RWPE2 (cell line): ENCODE results near the gene SEC24D.

Experiments
- ATAC-seq: fragments of 200-7000 bp; cut with Tn5 transposase; 3 replicates; pipeline ENCODE4 v1.9.1; 2021; ENCODE audit warnings: low read depth
- DNase-seq: peaks from one replicate; pipeline ENCODE4 v3.0.0-alpha.2; 2020; ENCODE audit warnings: low spot score
- H3K27ac ChIP-seq: fragments of 450-650 bp; 2 replicates; pipeline ENCODE4 v1.5.1; 2017; ENCODE audit warnings: mild to moderate bottlenecking; ENCODE audit not compliant: poor library complexity, severe bottlenecking
- H3K27me3 ChIP-seq: fragments of 250-450 bp; sonication (Bioruptor Pico); 2 replicates; pipeline ENCODE4 v1.5.1; 2021; ENCODE audit warnings: mild to moderate bottlenecking, moderate library complexity; ENCODE audit not compliant: insufficient read depth, poor library complexity, severe bottlenecking
- H3K36me3 ChIP-seq: fragments of 250-450 bp; sonication (Bioruptor Pico); 2 replicates; pipeline ENCODE4 v1.5.1; 2020; ENCODE audit warnings: low read depth, mild to moderate bottlenecking, moderate library complexity
- H3K4me1 ChIP-seq: fragments of 250-450 bp; sonication (Bioruptor Pico); 2 replicates; pipeline ENCODE4 v1.5.1; 2021; ENCODE audit warnings: mild to moderate bottlenecking, moderate library complexity; ENCODE audit not compliant: insufficient read depth, poor library complexity, severe bottlenecking
- H3K4me3 ChIP-seq: fragments of 250-450 bp; sonication (Bioruptor Pico); 2 replicates; pipeline ENCODE4 v1.5.1; 2021; ENCODE audit warnings: mild to moderate bottlenecking, moderate library complexity; ENCODE audit not compliant: severe bottlenecking
- H3K9me3 ChIP-seq: fragments of 250-450 bp; sonication (Bioruptor Pico); 2 replicates; pipeline ENCODE4 v1.5.1; 2021; ENCODE audit warnings: mild to moderate bottlenecking, moderate library complexity; ENCODE audit not compliant: severe bottlenecking
- CTCF ChIP-seq: fragments of 450-650 bp; IDR thresholded peaks from one replicate; pipeline ENCODE4 v1.5.1; 2017; ENCODE audit warnings: mild to moderate bottlenecking, moderate library complexity; ENCODE audit not compliant: poor library complexity, severe bottlenecking

Gene SEC24D

GRCh38 chr4:118723369-118723768, 112.6 kb downstream of the SEC24D start:
- Histone ChIP-seq H3K36me3 (peaks cover 48% of the 10 kb centered on the region), H3K27me3 (no peaks in the 10 kb centered on the region), H3K27ac (no peak overlapping the region), H3K4me3 (no peak overlapping the region), H3K4me1 (peaks cover 10% of the 10 kb centered on the region), H3K9me3 (no peaks in the 10 kb centered on the region)
- no peak for TF ChIP-seq CTCF
- no peak for DNase-seq
- no peak for ATAC-seq

GRCh38 chr4:118721752-118722151, 114.2 kb downstream of the SEC24D start:
- peaks cover 31% of the 10 kb centered on the region for H3K36me3 ChIP-seq

GRCh38 chr4:118718511-118719170, 117.3 kb downstream of the SEC24D start:
- Histone ChIP-seq H3K27ac (peak overlapping the region; percentile 66), H3K36me3 (peaks cover 10% of the 10 kb centered on the region), H3K4me1 (peaks cover 13% of the 10 kb centered on the region), H3K9me3 (no peaks in the 10 kb centered on the region), H3K27me3 (no peaks in the 10 kb centered on the region), H3K4me3 (no peak overlapping the region)
- DNase-seq (no peak), ATAC-seq (peak; percentile 86)
- no peak for TF ChIP-seq CTCF

More at GRCh38 chr4:118721752-118722151, 114.2 kb downstream of the SEC24D start:
- no peak overlapping the region for H3K27ac ChIP-seq
- no peak for DNase-seq
- H3K4me3 ChIP-seq: no peak overlapping the region
- TF ChIP-seq CTCF: no peak
- ATAC-seq: no peak
- peaks cover 13% of the 10 kb centered on the region for H3K4me1 ChIP-seq
- no peaks in the 10 kb centered on the region for H3K27me3 ChIP-seq
- H3K9me3 ChIP-seq: no peaks in the 10 kb centered on the region

DNA sequence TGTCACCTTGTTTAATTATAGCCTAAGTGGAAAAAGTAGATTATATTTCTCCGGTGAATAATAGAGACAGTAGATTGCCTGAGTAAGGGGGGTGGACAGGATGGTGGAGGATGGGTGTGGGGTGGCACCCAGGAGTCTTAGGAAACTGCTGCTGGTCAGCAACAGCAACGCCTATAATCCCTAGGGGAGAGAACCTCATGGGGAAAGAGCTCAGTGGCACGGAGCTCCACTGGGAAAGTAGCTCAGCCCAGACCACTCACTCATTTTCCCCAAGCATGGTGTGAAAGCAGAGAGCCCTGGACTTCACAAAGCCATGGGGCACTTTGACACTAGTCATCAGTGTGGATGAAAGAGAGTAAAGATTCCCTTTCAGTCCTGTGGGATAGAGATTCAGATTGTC, 119.6 kb downstream of the SEC24D start:
- no peak for TF ChIP-seq CTCF
- peaks cover 13% of the 10 kb centered on the region for H3K4me1 ChIP-seq
- H3K4me3 ChIP-seq: no peak overlapping the region
- ATAC-seq: no peak
- no peaks in the 10 kb centered on the region for H3K27me3 ChIP-seq
- DNase-seq: no peak
- H3K9me3 ChIP-seq: no peaks in the 10 kb centered on the region
- 0 out of 2 replicates have a peak, but pooled peaks cover 4% of the 10 kb centered on the region for H3K36me3 ChIP-seq
- no peak overlapping the region for H3K27ac ChIP-seq

DNA sequence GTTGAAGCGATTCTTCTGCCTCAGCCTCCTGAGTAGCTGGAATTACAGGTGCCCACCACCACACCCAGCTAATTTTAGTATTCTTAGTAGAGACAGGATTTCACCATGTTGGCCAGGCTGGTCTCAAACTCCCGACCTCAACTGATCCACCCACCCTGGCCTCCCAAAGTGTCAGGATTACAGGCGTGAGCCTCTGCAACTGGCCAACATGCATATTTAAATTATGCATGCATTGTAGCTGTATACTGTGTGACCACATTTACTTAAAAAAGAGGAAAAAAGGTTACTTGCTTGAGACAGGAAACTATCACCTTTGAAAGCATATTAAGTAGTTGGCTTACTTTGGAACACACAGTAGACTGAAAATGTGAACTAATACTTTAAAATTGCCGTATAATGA, 121.2 kb downstream of the SEC24D start:
- H3K4me1 ChIP-seq: peaks cover 13% of the 10 kb centered on the region
- no peaks in the 10 kb centered on the region for H3K9me3 ChIP-seq
- H3K36me3 ChIP-seq: peaks cover 21% of the 10 kb centered on the region
- DNase-seq: no peak
- no peaks in the 10 kb centered on the region for H3K27me3 ChIP-seq
- no peak overlapping the region for H3K4me3 ChIP-seq
- no peak for ATAC-seq
- TF ChIP-seq CTCF: no peak
- H3K27ac ChIP-seq: no peak overlapping the region
